ENCODE results near the gene DAGLA. TPM values are rescaled to one million over a fixed set of nuclear protein-coding genes. Genes with fewer than 3 reads are reported as not detected.

DAGLA gene
- total RNA-seq, 1 experiment from 2014 or later, result 10.9 TPM

GRCh38 chr11:61763930-61764605 is 83.9 kb downstream of the DAGLA start:
- Histone ChIP-seq H3K9me3 (ENCODE audit: low read depth, low read length, poor library complexity, severe bottlenecking) (no peaks in the 10 kb centered on the region), H3K27me3 (replicated peaks; ENCODE audit: insufficient read depth, low read depth, low read length, poor library complexity) (no peaks in the 10 kb centered on the region), H3K4me3 (ENCODE audit: low read depth, low read length, poor library complexity, severe bottlenecking) (no peak overlapping the region), H3K36me3 (ENCODE audit: insufficient read depth, low read length, poor library complexity, severe bottlenecking) (no peaks in the 10 kb centered on the region), H3K4me1 (ENCODE audit: insufficient read depth, low read length, poor library complexity, severe bottlenecking) (peaks cover 14% of the 10 kb centered on the region), H3K27ac (ENCODE audit: low read depth, low read length, poor library complexity, severe bottlenecking) (no peak overlapping the region)
- no peak for DNase-seq (ENCODE audit: low spot score)
- BruUV-seq (replicated peaks), result no TSS peak
- ChIA-PET CTCF (interaction anchor here (0.9 kb wide), 1 partner anchor 24 kb away, joined by 3 read pairs; no protein-coding TSS in a partner anchor), POLR2A (ENCODE audit: low non-redundant PET) (no interaction called here)
- intact Hi-C loops (cut with micrococcal nuclease; ENCODE audit: unreplicated experiment), result no loop called here
- TF ChIP-seq CTCF (conservative IDR thresholded peaks at IDR 0.05; ENCODE audit: low read depth, low read length), result no peak
- no peak for TF ChIP-seq EZH2 (IDR thresholded peaks at IDR 0.05; ENCODE audit: borderline replicate concordance, low read depth, low read length, poor library complexity, severe bottlenecking)

- peak overlapping the region; percentile 40 for H3K27ac ChIP-seq (ENCODE audit: low read depth, low read length, poor library complexity, severe bottlenecking)
- no peak overlapping the region for H3K4me3 ChIP-seq (ENCODE audit: low read depth, low read length, poor library complexity, severe bottlenecking)
- no peaks in the 10 kb centered on the region for H3K36me3 ChIP-seq (ENCODE audit: insufficient read depth, low read length, poor library complexity, severe bottlenecking)
- ChIA-PET POLR2A (ENCODE audit: low non-redundant PET) (no interaction called here), CTCF (no interaction called here)
- no peaks in the 10 kb centered on the region for H3K9me3 ChIP-seq (ENCODE audit: low read depth, low read length, poor library complexity, severe bottlenecking)
- DNase-seq (ENCODE audit: low spot score), result no peak
- no peak for TF ChIP-seq EZH2 (IDR thresholded peaks at IDR 0.05; ENCODE audit: borderline replicate concordance, low read depth, low read length, poor library complexity, severe bottlenecking)
- TF ChIP-seq CTCF (conservative IDR thresholded peaks at IDR 0.05; ENCODE audit: low read depth, low read length), result no peak
- no TSS peak for BruUV-seq (replicated peaks)
- intact Hi-C loops (cut with micrococcal nuclease; ENCODE audit: unreplicated experiment), result no loop called here
- no peaks in the 10 kb centered on the region for H3K27me3 ChIP-seq (replicated peaks; ENCODE audit: insufficient read depth, low read depth, low read length, poor library complexity)
- peaks cover 14% of the 10 kb centered on the region for H3K4me1 ChIP-seq (ENCODE audit: insufficient read depth, low read length, poor library complexity, severe bottlenecking)
These were observed 84.5 kb downstream of the DAGLA start for GRCh38 chr11:61764606-61765260.

- no peaks in the 10 kb centered on the region for H3K9me3 ChIP-seq (ENCODE audit: low read depth, low read length, poor library complexity, severe bottlenecking)
- BruUV-seq (replicated peaks), result no TSS peak
- POLR2A ChIA-PET (ENCODE audit: low non-redundant PET), result no interaction called here
These were observed 85.5 kb downstream of the DAGLA start for GRCh38 chr11:61765550-61766253.

More at GRCh38 chr11:61765550-61766253, 85.5 kb downstream of the DAGLA start:
- Histone ChIP-seq H3K4me1 (ENCODE audit: insufficient read depth, low read length, poor library complexity, severe bottlenecking) (peaks cover 14% of the 10 kb centered on the region), H3K27ac (ENCODE audit: low read depth, low read length, poor library complexity, severe bottlenecking) (no peak overlapping the region), H3K36me3 (ENCODE audit: insufficient read depth, low read length, poor library complexity, severe bottlenecking) (no peaks in the 10 kb centered on the region), H3K27me3 (replicated peaks; ENCODE audit: insufficient read depth, low read depth, low read length, poor library complexity) (no peaks in the 10 kb centered on the region), H3K4me3 (ENCODE audit: low read depth, low read length, poor library complexity, severe bottlenecking) (no peak overlapping the region)
- no peak for DNase-seq (ENCODE audit: low spot score)
- CTCF ChIA-PET, result no interaction called here
- intact Hi-C loops (cut with micrococcal nuclease; ENCODE audit: unreplicated experiment), result no loop called here
- no peak for TF ChIP-seq CTCF (conservative IDR thresholded peaks at IDR 0.05; ENCODE audit: low read depth, low read length)
- no peak for TF ChIP-seq EZH2 (IDR thresholded peaks at IDR 0.05; ENCODE audit: borderline replicate concordance, low read depth, low read length, poor library complexity, severe bottlenecking)
